Activated naive CD8-positive, alpha-beta T cell treated with anti-CD3 and anti-CD28 coated beads, Interleukin-2, amount 50 U/mL, for 24 hours (primary cell): ENCODE results near the gene IGSF23.
"Not testable (repeated sequence)": the region's sequence is repeated elsewhere in the genome, so short reads cannot be mapped to it uniquely, and the experiment has no call there.

ENCODE experiments used
- ATAC-seq: fragments of 150-1000 bp; cut with Tn5 transposase; one replicate; pipeline ENCODE4 v1.10.0; 2021
- DNase-seq: peaks from one replicate; pipeline ENCODE4 v3.0.0; 2021
- H3K27ac Mint-ChIP-seq: one replicate; pipeline ENCODE4 v1.8.0; 2021; ENCODE audit warnings: mild to moderate bottlenecking, mixed read lengths
- H3K27me3 Mint-ChIP-seq: one replicate; pipeline ENCODE4 v1.8.0; 2021; ENCODE audit warnings: mixed read lengths
- H3K36me3 Mint-ChIP-seq: one replicate; pipeline ENCODE4 v1.8.0; 2021; ENCODE audit warnings: low read depth, mixed read lengths
- H3K4me1 Mint-ChIP-seq: one replicate; pipeline ENCODE4 v1.8.0; 2021; ENCODE audit warnings: mixed read lengths
- H3K4me3 Mint-ChIP-seq: one replicate; pipeline ENCODE4 v1.8.0; 2021; ENCODE audit warnings: mild to moderate bottlenecking, moderate library complexity, mixed read lengths
- H3K9me3 Mint-ChIP-seq: one replicate; pipeline ENCODE4 v1.8.0; 2021; ENCODE audit warnings: mixed read lengths

The IGSF23 gene

DNA sequence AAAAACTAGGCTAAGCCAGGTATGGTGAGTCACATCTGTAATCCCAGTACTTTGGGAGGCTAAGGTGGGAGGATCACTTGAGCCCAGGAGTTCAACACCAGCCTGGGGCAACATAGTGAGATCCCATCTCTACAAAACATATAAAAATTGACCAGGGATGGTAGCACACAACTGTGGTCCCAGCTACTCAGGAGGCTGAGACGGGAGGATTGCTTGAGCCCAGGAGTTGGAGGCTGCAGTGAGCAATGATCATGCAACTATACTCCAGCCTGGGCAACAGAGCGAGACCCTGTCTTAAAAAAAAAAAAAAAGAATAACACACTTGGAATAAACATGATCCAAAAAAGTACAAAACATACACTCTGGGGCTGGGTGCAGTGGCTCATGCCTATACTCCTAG, 56.7 kb downstream of the IGSF23 start:
- ATAC-seq, H3K9me3 Mint-ChIP-seq, H3K27me3 Mint-ChIP-seq, DNase-seq, H3K36me3 Mint-ChIP-seq, H3K4me1 Mint-ChIP-seq, H3K4me3 Mint-ChIP-seq, H3K27ac Mint-ChIP-seq: not testable (repeated sequence)

- H3K27me3 Mint-ChIP-seq, result no peaks in the 10 kb centered on the region
- H3K4me3 Mint-ChIP-seq, result no peak within 1 kb of the TSS
- ATAC-seq, result no peak
- DNase-seq, result no peak
- no peaks in the 10 kb centered on the region for H3K9me3 Mint-ChIP-seq
- H3K27ac Mint-ChIP-seq, result no peak within 1 kb of the TSS
- no peaks in the 10 kb centered on the region for H3K4me1 Mint-ChIP-seq
- H3K36me3 Mint-ChIP-seq, result no peaks in the 10 kb centered on the region
Observed at GRCh38 chr19:44671400-44671799, 58.0 kb downstream of the IGSF23 start, which contains the start of gene CEACAM19. TSS of gene CEACAM19 (plus strand) at chr19:44671482. CDS start at chr19:44671932, 450 bp downstream.

- H3K9me3 Mint-ChIP-seq, result no peaks in the 10 kb centered on the region
- no peaks in the 10 kb centered on the region for H3K36me3 Mint-ChIP-seq
- H3K4me1 Mint-ChIP-seq, result no peaks in the 10 kb centered on the region
- H3K27ac Mint-ChIP-seq, result no peak overlapping the region
- H3K27me3 Mint-ChIP-seq, result no peaks in the 10 kb centered on the region
- no peak overlapping the region for H3K4me3 Mint-ChIP-seq
- no peak for ATAC-seq
- DNase-seq, result no peak
Observed at GRCh38 chr19:44672226-44672625, 58.9 kb downstream of the IGSF23 start.

DNA sequence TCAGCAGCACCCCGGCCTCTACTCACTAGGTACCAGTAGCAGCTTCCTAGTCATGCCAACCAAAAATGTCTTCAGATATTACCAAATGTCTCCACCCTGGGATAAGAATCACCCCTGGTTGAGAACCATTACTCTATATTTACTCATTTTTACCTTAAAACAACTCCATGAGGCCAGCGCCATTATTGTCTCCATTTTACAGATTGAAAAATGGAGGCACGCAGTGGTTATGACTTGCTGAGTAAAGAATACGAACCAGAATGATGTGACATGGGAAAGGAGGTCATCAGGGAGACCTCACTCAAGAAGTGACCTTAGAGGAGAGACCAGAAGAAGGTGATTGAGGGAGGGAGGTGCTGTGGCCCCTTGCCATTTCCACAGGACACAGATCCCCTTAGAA, 60.1 kb downstream of the IGSF23 start:
- DNase-seq (no peak), ATAC-seq (no peak)
- no peaks in the 10 kb centered on the region for H3K9me3 Mint-ChIP-seq
- no peaks in the 10 kb centered on the region for H3K36me3 Mint-ChIP-seq
- H3K4me3 Mint-ChIP-seq, result no peak overlapping the region
- no peaks in the 10 kb centered on the region for H3K27me3 Mint-ChIP-seq
- no peaks in the 10 kb centered on the region for H3K4me1 Mint-ChIP-seq
- H3K27ac Mint-ChIP-seq, result no peak overlapping the region

GRCh38 chr19:44675521-44675920, 62.2 kb downstream of the IGSF23 start:
- DNase-seq, result no peak
- ATAC-seq, result no peak
- Mint-ChIP-seq H3K27ac (no peak overlapping the region), H3K36me3 (no peaks in the 10 kb centered on the region), H3K4me1 (no peaks in the 10 kb centered on the region), H3K4me3 (no peak overlapping the region), H3K27me3 (no peaks in the 10 kb centered on the region), H3K9me3 (no peaks in the 10 kb centered on the region)

DNA sequence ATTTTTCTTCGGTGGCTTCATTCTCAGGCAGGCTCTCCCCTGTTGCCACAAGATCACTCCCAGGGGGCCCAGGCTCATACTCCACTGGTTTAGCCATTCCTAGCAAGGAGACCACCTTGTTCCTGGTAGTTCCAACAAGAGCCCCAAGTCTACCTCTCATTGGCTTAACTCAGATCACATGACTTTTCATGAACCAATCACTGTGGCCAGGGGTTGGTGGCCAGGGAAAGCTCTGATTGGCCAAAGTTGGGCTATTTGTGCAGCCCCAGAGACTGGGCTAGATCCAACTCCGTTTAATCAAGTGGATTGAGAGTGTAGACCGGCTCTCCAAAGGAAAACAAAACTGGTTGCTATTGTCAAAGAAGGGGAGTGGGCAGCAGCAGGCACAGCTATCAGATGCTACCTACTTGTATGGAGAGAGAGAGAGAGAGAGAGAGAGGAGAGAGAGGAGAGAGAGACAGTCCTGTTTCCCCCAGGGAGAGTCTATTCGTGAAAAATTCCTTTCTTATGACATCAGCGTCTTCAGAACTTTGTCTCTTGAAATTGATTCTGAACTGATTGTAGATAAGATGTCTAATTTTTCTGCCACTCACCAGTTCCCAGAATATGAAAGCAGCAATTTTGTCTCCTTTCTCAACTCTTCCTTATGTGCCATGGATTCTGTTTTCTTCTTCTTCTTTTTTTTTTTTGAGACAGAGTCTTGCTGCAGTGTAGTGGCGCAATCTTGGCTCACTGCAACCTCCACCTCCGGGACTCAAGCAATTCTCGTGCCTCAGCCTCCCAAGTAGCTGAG, 63.9 kb downstream of the IGSF23 start:
- Mint-ChIP-seq H3K9me3 (no peaks in the 10 kb centered on the region), H3K27me3 (no peaks in the 10 kb centered on the region), H3K4me1 (no peaks in the 10 kb centered on the region), H3K27ac (no peak overlapping the region), H3K4me3 (no peak overlapping the region), H3K36me3 (no peaks in the 10 kb centered on the region)
- no peak for ATAC-seq
- no peak for DNase-seq

DNA sequence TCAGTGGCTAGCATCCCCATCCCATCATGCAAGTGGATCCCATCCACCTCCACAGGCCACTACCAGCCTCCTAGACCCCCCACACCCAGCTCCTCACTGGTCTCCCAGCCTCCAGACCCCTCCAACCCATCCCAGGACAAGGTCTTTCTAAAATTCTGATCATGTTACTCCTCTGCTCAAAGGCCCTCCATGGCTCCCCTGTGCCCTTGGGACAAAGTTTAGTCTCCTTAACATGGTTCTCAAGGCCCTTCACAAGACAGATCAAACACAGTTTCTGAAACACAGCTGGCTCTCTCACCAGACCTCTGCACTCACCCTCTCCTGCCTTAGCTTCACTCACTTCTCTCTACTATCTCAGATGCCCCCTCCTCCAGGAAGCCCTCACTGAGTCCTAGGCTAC, 67.2 kb downstream of the IGSF23 start:
- Mint-ChIP-seq H3K27ac (no peak overlapping the region), H3K4me3 (no peak overlapping the region), H3K9me3 (no peaks in the 10 kb centered on the region), H3K27me3 (peaks cover 7% of the 10 kb centered on the region), H3K36me3 (no peaks in the 10 kb centered on the region), H3K4me1 (peaks cover 14% of the 10 kb centered on the region)
- DNase-seq, result no peak
- no peak for ATAC-seq

- no peak for ATAC-seq
- Mint-ChIP-seq H3K9me3 (no peaks in the 10 kb centered on the region), H3K4me1 (peaks cover 23% of the 10 kb centered on the region), H3K27ac (no peak overlapping the region), H3K27me3 (peaks cover 13% of the 10 kb centered on the region), H3K36me3 (no peaks in the 10 kb centered on the region), H3K4me3 (no peak overlapping the region)
- no peak for DNase-seq
Observed at GRCh38 chr19:44681992-44682790, 68.8 kb downstream of the IGSF23 start.

DNA sequence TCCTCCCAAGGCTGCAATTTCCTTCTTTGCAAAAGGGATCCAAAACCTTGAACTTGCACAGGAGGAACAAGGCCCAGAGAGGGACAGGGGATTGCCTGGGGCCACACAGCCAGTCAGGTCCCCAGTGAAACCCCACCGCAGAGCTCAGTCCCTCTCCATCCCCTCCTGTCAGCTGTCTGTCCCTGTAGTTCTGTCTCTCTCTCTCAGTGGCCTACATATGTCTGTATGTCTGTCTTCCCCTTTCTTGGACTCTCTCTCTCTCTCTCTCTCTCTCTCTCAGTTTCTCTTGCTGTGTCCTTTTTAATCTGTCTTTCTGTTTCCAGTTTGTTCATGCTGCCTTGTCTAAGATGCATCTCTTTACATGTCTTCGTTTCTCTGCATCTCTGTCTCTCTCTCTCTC, 69.4 kb downstream of the IGSF23 start:
- H3K27ac Mint-ChIP-seq, result no peak overlapping the region
- ATAC-seq (no peak), DNase-seq (no peak)
- no peaks in the 10 kb centered on the region for H3K9me3 Mint-ChIP-seq
- H3K4me3 Mint-ChIP-seq, result no peak overlapping the region
- H3K27me3 Mint-ChIP-seq, result peaks cover 16% of the 10 kb centered on the region
- H3K4me1 Mint-ChIP-seq, result peaks cover 23% of the 10 kb centered on the region
- no peaks in the 10 kb centered on the region for H3K36me3 Mint-ChIP-seq

DNA sequence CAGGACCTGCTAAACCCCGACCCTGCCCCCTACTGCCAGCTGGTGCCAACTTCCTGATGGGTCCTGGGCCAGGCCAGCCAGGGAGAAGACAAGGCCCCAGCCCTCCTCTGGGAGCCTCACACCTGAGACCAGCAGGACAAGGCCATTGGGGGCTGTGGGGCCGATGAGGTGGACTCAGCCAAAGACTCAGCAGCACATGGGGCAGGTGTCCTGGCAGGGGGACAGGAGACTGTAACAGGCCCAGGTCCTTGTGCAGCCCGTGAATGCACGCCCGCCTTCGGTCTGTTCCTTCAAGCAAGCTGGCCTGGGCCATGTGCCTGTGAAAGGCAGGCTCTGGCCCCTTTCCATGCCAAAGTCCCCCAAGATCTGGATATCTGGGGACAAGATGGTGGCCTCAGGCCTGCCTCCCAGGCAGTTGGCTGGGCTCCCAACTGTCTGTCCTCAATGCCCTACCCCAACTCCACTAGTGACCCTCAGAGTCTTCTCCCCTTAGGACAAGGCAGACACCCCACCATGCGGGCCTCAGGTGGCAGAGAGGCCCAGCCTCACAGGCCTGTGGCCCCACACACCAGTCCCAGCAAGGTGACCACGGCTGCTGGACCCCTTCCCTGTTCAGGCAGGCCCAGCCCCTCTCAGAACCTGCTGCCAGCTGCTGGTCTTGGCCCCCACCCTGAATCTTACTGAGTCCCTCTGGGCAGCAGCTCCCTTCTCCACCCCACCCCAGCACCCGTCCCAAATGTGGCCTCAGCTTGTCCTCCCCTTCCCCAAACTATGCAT, 70.3 kb downstream of the IGSF23 start:
- no peak overlapping the region for H3K4me3 Mint-ChIP-seq
- no peaks in the 10 kb centered on the region for H3K9me3 Mint-ChIP-seq
- ATAC-seq, result no peak
- peaks cover 23% of the 10 kb centered on the region for H3K4me1 Mint-ChIP-seq
- peaks cover 18% of the 10 kb centered on the region for H3K27me3 Mint-ChIP-seq
- no peak for DNase-seq
- no peak overlapping the region for H3K27ac Mint-ChIP-seq
- H3K36me3 Mint-ChIP-seq, result no peaks in the 10 kb centered on the region

- not testable (repeated sequence) for DNase-seq, H3K4me3 Mint-ChIP-seq, ATAC-seq, H3K27ac Mint-ChIP-seq, H3K36me3 Mint-ChIP-seq, H3K9me3 Mint-ChIP-seq
- H3K4me1 Mint-ChIP-seq, result peaks cover 27% of the 10 kb centered on the region
- peaks cover 21% of the 10 kb centered on the region for H3K27me3 Mint-ChIP-seq
Observed at GRCh38 chr19:44684396-44684795, 71.0 kb downstream of the IGSF23 start.

DNA sequence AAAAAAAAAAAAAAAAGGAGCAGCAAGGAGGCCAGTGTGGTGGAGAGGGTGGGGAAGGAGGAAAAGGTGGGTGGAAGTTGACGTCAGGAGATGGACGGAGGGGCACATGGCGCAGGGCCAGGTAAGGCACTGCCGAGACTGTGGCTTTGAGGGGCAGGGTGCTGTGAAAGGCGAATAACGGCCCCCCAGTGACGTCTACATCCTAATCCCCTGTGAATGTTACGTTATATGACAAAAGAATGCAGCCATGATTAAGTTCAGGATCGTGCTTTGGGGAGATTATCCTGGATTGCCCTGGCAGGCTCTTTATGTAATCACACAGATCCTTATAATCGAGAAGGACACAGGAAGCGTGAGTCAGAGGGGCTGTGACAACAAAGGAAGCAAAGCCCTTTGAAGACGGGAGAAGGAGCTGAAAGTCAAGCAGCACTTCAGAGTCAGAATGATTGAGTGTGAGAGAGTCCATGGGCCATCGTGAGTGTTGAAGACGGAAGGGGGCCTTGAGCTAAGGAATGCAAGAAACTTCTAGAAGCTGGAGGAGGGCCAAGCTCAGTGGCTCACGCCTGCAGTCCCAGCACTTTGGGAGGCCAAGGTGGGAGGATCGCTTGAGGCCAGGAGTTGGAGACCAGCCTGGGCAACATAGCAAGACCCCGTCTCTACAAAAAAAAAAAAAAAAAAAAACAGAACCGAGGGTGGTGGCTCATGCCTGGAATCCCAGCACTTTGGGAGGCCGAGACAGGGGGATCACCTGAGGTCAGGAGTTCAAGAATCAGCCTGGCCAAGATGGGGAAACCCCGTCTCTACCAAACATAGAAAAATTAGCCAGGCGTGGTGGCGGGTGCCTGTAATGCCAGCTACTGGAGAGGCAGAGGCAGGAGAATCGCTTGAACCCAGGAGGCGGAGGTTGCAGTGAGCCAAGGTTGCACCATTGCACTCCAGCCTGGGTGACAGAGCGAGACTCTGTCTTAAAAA, 71.8 kb downstream of the IGSF23 start:
- Mint-ChIP-seq H3K9me3 (no peaks in the 10 kb centered on the region), H3K36me3 (no peaks in the 10 kb centered on the region), H3K4me3 (peak overlapping the region; percentile 7), H3K27ac (peak overlapping the region; percentile 40), H3K27me3 (peaks cover 23% of the 10 kb centered on the region), H3K4me1 (peaks cover 33% of the 10 kb centered on the region)
- peak; percentile 26 for DNase-seq
- ATAC-seq, result peak; percentile 58

DNA sequence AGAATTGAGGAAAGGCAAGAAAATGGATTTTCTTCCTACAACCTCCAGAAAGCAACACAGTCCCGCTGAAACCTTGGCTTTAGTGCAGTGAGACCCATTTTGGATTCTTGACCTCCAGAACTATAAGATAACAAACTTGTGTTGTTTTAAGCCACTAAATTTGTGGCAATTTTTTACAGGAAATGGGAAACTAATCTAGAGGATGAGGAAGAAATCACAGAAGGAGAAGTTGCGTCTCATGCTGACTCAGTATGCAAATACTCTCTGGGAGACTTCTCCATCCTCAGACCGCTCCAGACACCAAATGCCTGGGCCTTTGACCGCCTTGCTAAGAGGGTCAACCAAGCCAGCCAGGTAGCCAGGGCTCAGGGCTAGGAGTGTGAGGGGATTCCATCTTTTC, 72.5 kb downstream of the IGSF23 start:
- DNase-seq (no peak), ATAC-seq (no peak)
- H3K9me3 Mint-ChIP-seq, result no peaks in the 10 kb centered on the region
- no peak overlapping the region for H3K27ac Mint-ChIP-seq
- H3K4me1 Mint-ChIP-seq, result peaks cover 33% of the 10 kb centered on the region
- no peaks in the 10 kb centered on the region for H3K36me3 Mint-ChIP-seq
- H3K4me3 Mint-ChIP-seq, result no peak overlapping the region
- peaks cover 23% of the 10 kb centered on the region for H3K27me3 Mint-ChIP-seq
